ENCODE data around the gene MLKL. TPM values are rescaled to one million over a fixed set of nuclear protein-coding genes. Genes with fewer than 3 reads are reported as not detected.
"Not testable (repeated sequence)": the region's sequence is repeated elsewhere in the genome, so short reads cannot be mapped to it uniquely, and the experiment has no call there.

MLKL gene
- total RNA-seq, 1 donor from 2014 or later, result 21.6 TPM

GRCh38 chr16:74668877-74669276 lies 31.8 kb downstream of the MLKL start:
- H3K4me3 Mint-ChIP-seq (ENCODE audit: low read depth); H3K27ac Mint-ChIP-seq; DNase-seq (ENCODE audit: low spot score); H3K9me3 Mint-ChIP-seq; H3K27me3 Mint-ChIP-seq (ENCODE audit: low read depth): not testable (repeated sequence)
- intact Hi-C loops (cut with micrococcal nuclease), result loop anchor here (5.0 to 10.0 kb wide), 2 partner anchors 766 to 978 kb away; partner anchors contain the start of genes CFDP1, KARS1 and TERF2IP
- H3K36me3 Mint-ChIP-seq (ENCODE audit: low read depth), result peaks cover 56% of the 10 kb centered on the region
- H3K4me1 Mint-ChIP-seq (ENCODE audit: low read depth), result peaks cover 20% of the 10 kb centered on the region

- H3K4me1 Mint-ChIP-seq (ENCODE audit: low read depth), result peaks cover 34% of the 10 kb centered on the region
- H3K27me3 Mint-ChIP-seq (ENCODE audit: low read depth), result no peaks in the 10 kb centered on the region
- H3K4me3 Mint-ChIP-seq (ENCODE audit: low read depth), result peak overlapping the region; percentile 91
- peaks cover 60% of the 10 kb centered on the region for H3K36me3 Mint-ChIP-seq (ENCODE audit: low read depth)
- intact Hi-C loops (cut with micrococcal nuclease), result loop anchor here (1.0 to 10.0 kb wide), 3 partner anchors 33 to 980 kb away; partner anchors contain the start of genes CFDP1, KARS1, MLKL and TERF2IP
- peak; percentile 35 for DNase-seq (ENCODE audit: low spot score)
- H3K27ac Mint-ChIP-seq, result peak overlapping the region; percentile 86
- no peaks in the 10 kb centered on the region for H3K9me3 Mint-ChIP-seq
Measured at GRCh38 chr16:74667255-74667700, 33.4 kb downstream of the MLKL start.

GRCh38 chr16:74666425-74667254 lies 34.0 kb downstream of the MLKL start, which contains the start of gene RFWD3:
Gene RFWD3 (minus strand): TSS chr16:74666877. CDS start chr16:74661449, 5,428 bp downstream.
- Mint-ChIP-seq H3K4me1 (ENCODE audit: low read depth) (peaks cover 37% of the 10 kb centered on the region), H3K27ac (peak within 1 kb of the TSS; percentile 86), H3K36me3 (ENCODE audit: low read depth) (peaks cover 60% of the 10 kb centered on the region)

GRCh38 chr16:74666010-74666421 lies 34.6 kb downstream of the MLKL start:
- Mint-ChIP-seq H3K9me3 (no peaks in the 10 kb centered on the region), H3K4me3 (ENCODE audit: low read depth) (peak overlapping the region; percentile 91), H3K36me3 (ENCODE audit: low read depth) (peaks cover 62% of the 10 kb centered on the region), H3K4me1 (ENCODE audit: low read depth) (peaks cover 42% of the 10 kb centered on the region), H3K27me3 (ENCODE audit: low read depth) (no peaks in the 10 kb centered on the region), H3K27ac (peak overlapping the region; percentile 86)
- intact Hi-C loops (cut with micrococcal nuclease), result loop anchor here (1.0 to 10.0 kb wide), 3 partner anchors 59 to 981 kb away; partner anchors contain the start of genes CFDP1, GLG1, KARS1 and TERF2IP
- DNase-seq (ENCODE audit: low spot score), result no peak

More at GRCh38 chr16:74666425-74667254, 34.0 kb downstream of the MLKL start, which contains the start of gene RFWD3:
- no peaks in the 10 kb centered on the region for H3K27me3 Mint-ChIP-seq (ENCODE audit: low read depth)
- DNase-seq (ENCODE audit: low spot score), result peak; percentile 95
- H3K4me3 Mint-ChIP-seq (ENCODE audit: low read depth), result peak within 1 kb of the TSS; percentile 91
- intact Hi-C loops (cut with micrococcal nuclease), result loop anchor here (1.0 to 10.0 kb wide), 4 partner anchors 34 to 981 kb away; partner anchors contain the start of genes CFDP1, GLG1, KARS1 and MLKL
- no peaks in the 10 kb centered on the region for H3K9me3 Mint-ChIP-seq

- intact Hi-C loops (cut with micrococcal nuclease), result loop anchor here (10.0 kb wide), 1 partner anchor 774 kb away; the partner anchor contains the start of gene CFDP1
- Mint-ChIP-seq H3K4me1 (ENCODE audit: low read depth) (peaks cover 65% of the 10 kb centered on the region), H3K4me3 (ENCODE audit: low read depth) (no peak overlapping the region), H3K36me3 (ENCODE audit: low read depth) (peaks cover 95% of the 10 kb centered on the region), H3K27me3 (ENCODE audit: low read depth) (no peaks in the 10 kb centered on the region), H3K9me3 (no peaks in the 10 kb centered on the region), H3K27ac (no peak overlapping the region)
- no peak for DNase-seq (ENCODE audit: low spot score)
Measured at GRCh38 chr16:74661064-74661463, 39.6 kb downstream of the MLKL start.

- Mint-ChIP-seq H3K27me3 (ENCODE audit: low read depth) (no peaks in the 10 kb centered on the region), H3K9me3 (no peaks in the 10 kb centered on the region), H3K4me3 (ENCODE audit: low read depth) (peak overlapping the region; percentile 24), H3K36me3 (ENCODE audit: low read depth) (peaks cover 95% of the 10 kb centered on the region), H3K27ac (no peak overlapping the region), H3K4me1 (ENCODE audit: low read depth) (peaks cover 70% of the 10 kb centered on the region)
- intact Hi-C loops (cut with micrococcal nuclease), result loop anchor here (10.0 kb wide), 1 partner anchor 774 kb away; the partner anchor contains the start of gene CFDP1
- DNase-seq (ENCODE audit: low spot score), result no peak
Measured at GRCh38 chr16:74660383-74660782, 40.3 kb downstream of the MLKL start.

GRCh38 chr16:74659041-74659440 lies 41.6 kb downstream of the MLKL start:
- no peak overlapping the region for H3K4me3 Mint-ChIP-seq (ENCODE audit: low read depth)
- no peak overlapping the region for H3K27ac Mint-ChIP-seq
- no peaks in the 10 kb centered on the region for H3K9me3 Mint-ChIP-seq
- no peaks in the 10 kb centered on the region for H3K27me3 Mint-ChIP-seq (ENCODE audit: low read depth)
- intact Hi-C loops (cut with micrococcal nuclease), result no loop called here
- H3K36me3 Mint-ChIP-seq (ENCODE audit: low read depth), result peaks cover 93% of the 10 kb centered on the region
- DNase-seq (ENCODE audit: low spot score), result no peak
- H3K4me1 Mint-ChIP-seq (ENCODE audit: low read depth), result peaks cover 69% of the 10 kb centered on the region

- Mint-ChIP-seq H3K9me3 (no peaks in the 10 kb centered on the region), H3K27me3 (ENCODE audit: low read depth) (no peaks in the 10 kb centered on the region), H3K36me3 (ENCODE audit: low read depth) (peaks cover 88% of the 10 kb centered on the region), H3K4me3 (ENCODE audit: low read depth) (no peak overlapping the region), H3K4me1 (ENCODE audit: low read depth) (peaks cover 63% of the 10 kb centered on the region), H3K27ac (peak overlapping the region; percentile 26)
- no peak for DNase-seq (ENCODE audit: low spot score)
- intact Hi-C loops (cut with micrococcal nuclease), result no loop called here
Measured at GRCh38 chr16:74657870-74658642, 42.6 kb downstream of the MLKL start.

- no peaks in the 10 kb centered on the region for H3K27me3 Mint-ChIP-seq (ENCODE audit: low read depth)
- no peak for DNase-seq (ENCODE audit: low spot score)
- peaks cover 78% of the 10 kb centered on the region for H3K36me3 Mint-ChIP-seq (ENCODE audit: low read depth)
- no peak overlapping the region for H3K27ac Mint-ChIP-seq
- intact Hi-C loops (cut with micrococcal nuclease), result no loop called here
- no peak overlapping the region for H3K4me3 Mint-ChIP-seq (ENCODE audit: low read depth)
- H3K4me1 Mint-ChIP-seq (ENCODE audit: low read depth), result peaks cover 42% of the 10 kb centered on the region
- no peaks in the 10 kb centered on the region for H3K9me3 Mint-ChIP-seq
Measured at GRCh38 chr16:74654536-74655050, 46.1 kb downstream of the MLKL start.

- H3K9me3 Mint-ChIP-seq; H3K27ac Mint-ChIP-seq; H3K4me3 Mint-ChIP-seq (ENCODE audit: low read depth); H3K27me3 Mint-ChIP-seq (ENCODE audit: low read depth); intact Hi-C loops (cut with micrococcal nuclease); DNase-seq (ENCODE audit: low spot score): not testable (repeated sequence)
- H3K4me1 Mint-ChIP-seq (ENCODE audit: low read depth), result peaks cover 29% of the 10 kb centered on the region
- peaks cover 73% of the 10 kb centered on the region for H3K36me3 Mint-ChIP-seq (ENCODE audit: low read depth)
Measured at GRCh38 chr16:74652883-74653282, 47.8 kb downstream of the MLKL start.

GRCh38 chr16:74652249-74652648 lies 48.4 kb downstream of the MLKL start:
- peaks cover 72% of the 10 kb centered on the region for H3K36me3 Mint-ChIP-seq (ENCODE audit: low read depth)
- intact Hi-C loops (cut with micrococcal nuclease), result no loop called here
- no peak overlapping the region for H3K27ac Mint-ChIP-seq

GRCh38 chr16:74651841-74652240 lies 48.8 kb downstream of the MLKL start:
- Mint-ChIP-seq H3K4me3 (ENCODE audit: low read depth) (no peak overlapping the region), H3K36me3 (ENCODE audit: low read depth) (peaks cover 72% of the 10 kb centered on the region), H3K27me3 (ENCODE audit: low read depth) (no peaks in the 10 kb centered on the region), H3K9me3 (no peaks in the 10 kb centered on the region), H3K27ac (no peak overlapping the region), H3K4me1 (ENCODE audit: low read depth) (peaks cover 24% of the 10 kb centered on the region)
- DNase-seq (ENCODE audit: low spot score), result no peak
- intact Hi-C loops (cut with micrococcal nuclease), result no loop called here

More at GRCh38 chr16:74652249-74652648, 48.4 kb downstream of the MLKL start:
- H3K27me3 Mint-ChIP-seq (ENCODE audit: low read depth), result no peaks in the 10 kb centered on the region
- no peak overlapping the region for H3K4me3 Mint-ChIP-seq (ENCODE audit: low read depth)
- peaks cover 27% of the 10 kb centered on the region for H3K4me1 Mint-ChIP-seq (ENCODE audit: low read depth)
- no peak for DNase-seq (ENCODE audit: low spot score)
- no peaks in the 10 kb centered on the region for H3K9me3 Mint-ChIP-seq
